HG02798 (cell line): ENCODE measurements around the gene IRS2.

Experiments used
- ATAC-seq: cut with Tn5 transposase; IDR thresholded peaks from one replicate; pipeline ENCODE4 v1.9.1; 2021; ENCODE audit warnings: mild to moderate bottlenecking; ENCODE audit not compliant: unreplicated experiment, poor library complexity

IRS2 gene

DNA sequence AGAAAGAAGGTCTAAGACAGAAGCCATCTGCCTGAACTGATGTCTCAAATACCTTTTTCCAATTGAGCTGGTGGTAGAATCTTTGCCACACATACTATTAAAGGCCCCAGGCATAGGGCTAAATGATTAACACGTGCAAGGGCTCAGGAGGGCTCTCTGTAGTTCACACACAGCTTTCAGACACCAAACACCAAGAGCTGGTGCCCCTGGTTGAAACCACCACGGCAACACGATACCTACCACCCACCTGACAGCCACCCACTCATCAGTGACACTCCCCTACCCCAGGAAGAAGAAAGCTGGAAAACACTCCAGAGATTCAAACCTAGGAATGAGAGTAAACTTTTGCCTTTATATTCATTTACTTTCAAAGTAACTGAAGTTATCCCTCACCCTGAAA, 26.8 kb downstream of the IRS2 start:
- ATAC-seq, result no peak

- no peak for ATAC-seq
Observed at GRCh38 chr13:109758937-109759480, 27.4 kb downstream of the IRS2 start.

GRCh38 chr13:109756778-109757177, 29.6 kb downstream of the IRS2 start:
- no peak for ATAC-seq

GRCh38 chr13:109755997-109756396, 30.4 kb downstream of the IRS2 start:
- no peak for ATAC-seq

- no peak for ATAC-seq
Observed at GRCh38 chr13:109755551-109755950, 30.8 kb downstream of the IRS2 start.

GRCh38 chr13:109751477-109751876, 34.9 kb downstream of the IRS2 start:
- no peak for ATAC-seq

DNA sequence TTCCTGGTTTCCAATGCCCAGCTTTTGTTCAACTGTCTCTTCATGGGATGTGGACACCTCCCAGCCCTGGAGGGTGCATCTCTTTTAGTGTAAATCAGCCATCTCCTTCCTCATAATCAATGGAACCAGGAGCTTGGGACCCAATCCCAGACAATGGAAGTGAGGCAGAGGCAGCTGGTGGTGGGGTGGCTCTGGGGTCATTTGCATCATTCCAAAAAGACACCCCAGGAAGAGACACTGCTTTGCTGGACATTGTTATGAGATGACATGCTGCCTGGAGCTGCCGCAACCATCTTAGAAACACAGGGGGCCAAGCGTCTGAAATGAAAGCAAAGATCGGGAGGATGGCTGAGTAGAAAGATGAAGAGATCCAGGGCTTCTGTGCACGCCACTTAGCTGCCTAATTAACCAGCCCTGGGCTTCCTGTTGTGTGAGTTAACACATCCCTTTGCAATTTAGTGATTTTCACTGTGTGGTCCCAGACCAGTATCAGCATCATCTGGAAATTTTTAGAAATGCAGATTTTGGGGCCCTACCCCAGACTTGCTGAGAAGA, 36.1 kb downstream of the IRS2 start:
- no peak for ATAC-seq

- ATAC-seq, result no peak
Observed at GRCh38 chr13:109749365-109749764, 37.0 kb downstream of the IRS2 start.

GRCh38 chr13:109748677-109749076, 37.7 kb downstream of the IRS2 start:
- ATAC-seq, result no peak

DNA sequence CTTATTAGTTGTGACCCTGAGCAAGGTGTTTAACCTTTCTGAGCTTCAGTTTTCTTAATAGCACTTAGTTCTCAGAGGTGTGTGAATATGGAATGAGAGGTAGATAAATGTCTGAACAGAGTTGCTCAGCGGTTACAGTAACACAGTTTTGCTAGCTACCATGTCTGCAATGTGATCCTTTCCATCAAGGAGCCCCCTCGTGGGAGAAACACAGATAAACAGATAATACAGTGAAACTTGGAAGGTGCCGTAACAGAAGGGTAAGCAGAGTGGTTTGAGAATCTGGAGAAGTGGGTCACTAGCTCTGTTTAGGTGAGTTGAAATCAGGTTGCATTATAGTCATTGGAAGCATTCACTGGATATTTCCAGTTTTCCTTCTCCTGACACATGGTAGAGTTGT, 38.9 kb downstream of the IRS2 start:
- no peak for ATAC-seq

DNA sequence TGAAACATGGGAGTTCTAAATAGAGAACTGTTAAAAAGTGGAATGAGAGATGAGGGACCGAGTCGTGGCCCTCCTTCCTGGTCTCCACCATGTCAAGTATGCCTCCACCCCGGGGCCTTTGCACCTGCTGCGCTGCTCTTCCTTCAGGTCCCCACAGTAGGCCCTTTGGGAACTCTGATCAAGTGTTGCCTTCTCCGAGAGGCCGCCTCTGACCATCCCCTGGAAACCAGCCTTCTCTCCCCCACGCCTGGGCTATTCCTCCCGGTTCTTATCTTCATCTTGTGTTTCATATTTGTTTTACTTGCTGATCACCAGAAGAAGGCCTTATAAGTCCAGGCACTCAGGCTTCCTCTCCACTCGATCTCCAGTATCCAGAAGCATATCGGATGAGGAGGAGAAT, 40.0 kb downstream of the IRS2 start:
- ATAC-seq, result no peak

DNA sequence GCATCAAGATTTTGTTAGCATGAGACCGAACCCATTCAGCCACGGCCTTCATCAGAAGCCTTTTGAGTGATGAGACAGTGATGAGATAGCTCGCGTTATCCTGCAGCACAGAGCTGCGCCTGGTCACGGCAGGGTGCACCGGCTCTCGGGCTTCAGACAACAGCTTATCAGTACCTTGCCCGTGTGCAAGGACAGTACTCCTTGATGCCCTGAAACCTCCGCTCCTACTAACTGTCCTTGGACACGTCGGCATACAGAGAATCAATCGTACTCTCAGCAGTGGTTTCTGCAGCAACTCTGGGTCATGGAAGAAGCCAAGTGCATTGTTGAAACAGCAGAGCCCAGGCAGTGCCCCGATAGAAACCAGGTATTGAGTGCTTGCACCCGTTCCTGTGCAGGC, 40.7 kb downstream of the IRS2 start:
- ATAC-seq, result no peak

- no peak for ATAC-seq
Observed at GRCh38 chr13:109745060-109745459, 41.3 kb downstream of the IRS2 start.

- ATAC-seq, result no peak
Observed at GRCh38 chr13:109744512-109745051, 41.8 kb downstream of the IRS2 start.

GRCh38 chr13:109743706-109744453, 42.5 kb downstream of the IRS2 start:
- peak; percentile 51 for ATAC-seq

- ATAC-seq, result no peak
Observed at GRCh38 chr13:109741966-109742365, 44.4 kb downstream of the IRS2 start.

- ATAC-seq, result no peak
Observed at GRCh38 chr13:109740721-109741120, 45.7 kb downstream of the IRS2 start.

GRCh38 chr13:109740121-109740520, 46.3 kb downstream of the IRS2 start:
- ATAC-seq, result no peak

- ATAC-seq, result no peak
Observed at GRCh38 chr13:109738298-109738746, 48.1 kb downstream of the IRS2 start.

DNA sequence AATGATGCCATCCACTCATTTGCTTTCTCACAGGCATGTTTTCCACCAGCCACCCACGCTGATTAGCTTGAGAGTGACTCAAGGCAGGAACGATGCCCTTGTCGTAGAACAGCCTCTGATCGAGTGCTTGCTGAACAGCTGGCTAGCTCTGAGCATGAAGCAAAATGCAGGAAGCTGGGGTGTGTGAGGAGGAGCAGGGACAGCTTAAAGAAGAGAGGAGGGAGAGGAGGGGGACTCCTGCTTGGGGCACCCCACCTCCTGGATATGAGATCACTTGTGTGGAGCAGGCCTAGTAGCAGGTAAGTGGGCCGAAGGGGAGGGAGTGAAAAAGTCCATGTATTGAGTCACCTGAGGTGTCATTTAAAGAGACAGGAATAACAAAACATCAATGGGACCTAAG, 48.8 kb downstream of the IRS2 start:
- no peak for ATAC-seq

DNA sequence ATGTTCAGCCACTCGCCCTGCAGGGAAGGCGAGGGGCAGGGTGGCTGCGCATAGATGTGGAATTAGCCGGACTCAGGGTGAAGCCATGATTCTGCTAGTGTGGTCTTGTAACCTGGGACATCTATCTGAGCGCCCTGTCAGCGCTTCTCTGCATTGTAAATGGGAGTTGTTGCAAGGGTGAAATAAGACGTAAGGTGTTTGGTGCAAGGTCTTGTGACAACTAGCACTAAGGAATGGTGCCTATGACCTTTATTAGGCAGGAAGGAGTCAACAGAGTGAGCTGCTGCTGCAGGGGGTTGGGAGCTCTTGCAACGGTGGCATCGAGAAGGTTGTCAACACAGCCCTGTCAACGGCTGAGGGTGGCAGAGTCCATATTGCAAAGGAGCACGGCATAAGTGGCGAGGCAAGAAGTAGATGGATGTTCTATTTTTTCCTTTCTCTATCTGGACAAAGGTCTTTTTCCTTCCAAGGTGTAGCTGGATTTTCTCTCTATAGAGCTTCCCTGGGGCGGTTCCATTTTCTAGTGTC, 49.3 kb downstream of the IRS2 start:
- ATAC-seq, result no peak
